SK-N-SH (cell line): ENCODE results near the gene CEACAM7. TPM values are rescaled to one million over a fixed set of nuclear protein-coding genes. Genes with fewer than 3 reads are reported as not detected.

Experiments used
- CTCF ChIA-PET: fragments of 300-600, 350-600 bp; formaldehyde crosslinking; extraction: SDS; loops from one replicate; lab custom pipeline; 2021; lab: Yijun Ruan, JAX
- POLR2A ChIA-PET: fragments of 350-600 bp; sonication (Branson Sonifier 250); formaldehyde crosslinking; extraction: SDS; loops from one replicate; lab custom pipeline; 2020; ENCODE audit warnings: antibody characterized with exemption, inconsistent platforms; lab: Yijun Ruan, JAX
- DNase-seq: peaks from one replicate; pipeline ENCODE4 v3.0.0; 2012
- H2AFZ ChIP-seq: fragments of 200-600 bp; sonication (generic); 2 replicates; pipeline ENCODE4 v1.8.1; 2016; ENCODE audit warnings: antibody characterized with exemption, mild to moderate bottlenecking, low read depth
- H3F3A ChIP-seq: fragments of 200-600 bp; sonication (generic); replicated peaks from 2 replicates; pipeline ENCODE3; 2016; ENCODE audit warnings: antibody characterized with exemption, mild to moderate bottlenecking; ENCODE audit not compliant: insufficient read depth
- H3K27ac ChIP-seq, 2 experiments: fragments of 200-500 bp in 1 of 2; fragments of 200-600 bp in 1 of 2; sonication (Bioruptor generic) in 1 of 2; sonication (generic), shearing (Covaris generic) in 1 of 2; 2 replicates each; pipeline versions ENCODE4 v1.5.1 to v1.6.1; 2014 to 2016; ENCODE audit warnings: low read depth in 2 of 2, inconsistent platforms in 1 of 2, low read length in 1 of 2, mild to moderate bottlenecking in 1 of 2, mixed read lengths in 1 of 2
- H3K27me3 ChIP-seq: fragments of 200-600 bp; sonication (generic), shearing (Covaris generic); 2 replicates; pipeline ENCODE4 v1.6.1; 2016; ENCODE audit warnings: mixed run types; ENCODE audit not compliant: insufficient read depth
- H3K36me3 ChIP-seq, 2 experiments: fragments of 200-500 bp in 1 of 2; fragments of 200-600 bp in 1 of 2; sonication (Bioruptor generic) in 1 of 2; sonication (generic) in 1 of 2; replicated peaks in 1 of 2; 2 replicates each; pipeline versions ENCODE3 to v1.5.1; 2014 to 2016; ENCODE audit warnings: low read length in 1 of 2, mild to moderate bottlenecking in 1 of 2; ENCODE audit not compliant: insufficient read depth in 2 of 2, control insufficient read depth in 1 of 2
- H3K4me1 ChIP-seq, 2 experiments: fragments of 200-500 bp in 1 of 2; fragments of 200-600 bp in 1 of 2; sonication (Bioruptor generic) in 1 of 2; sonication (generic), shearing (Covaris generic) in 1 of 2; 2 replicates each; pipeline versions ENCODE4 v1.5.1 to v1.6.1; 2014 to 2016; ENCODE audit warnings: low read depth in 1 of 2, low read length in 1 of 2, mixed run types in 1 of 2; ENCODE audit not compliant: insufficient read depth in 2 of 2, control insufficient read depth in 1 of 2
- H3K4me2 ChIP-seq: fragments of 200-600 bp; sonication (generic), shearing (Covaris generic); 2 replicates; pipeline ENCODE4 v1.6.1; 2017; ENCODE audit warnings: mixed run types
- H3K4me3 ChIP-seq, 2 experiments: fragments of 200-500 bp in 1 of 2; fragments of 200-600 bp in 1 of 2; sonication (Bioruptor generic) in 1 of 2; sonication (generic), shearing (Covaris generic) in 1 of 2; 2 replicates each; pipeline versions ENCODE4 v1.5.1 to v1.8.1; 2014 to 2016; ENCODE audit warnings: low read depth in 2 of 2, inconsistent platforms in 1 of 2, low read length in 1 of 2, mild to moderate bottlenecking in 1 of 2, mixed read lengths in 1 of 2, moderate library complexity in 1 of 2
- H3K79me2 ChIP-seq: fragments of 200-600 bp; sonication (generic); 2 replicates; pipeline ENCODE4 v1.8.1; 2017; ENCODE audit warnings: mild to moderate bottlenecking; ENCODE audit not compliant: insufficient read depth
- H3K9ac ChIP-seq: fragments of 200-600 bp; sonication (generic); 2 replicates; pipeline ENCODE4 v1.6.1; 2017; ENCODE audit warnings: mixed run types
- H3K9me2 ChIP-seq: fragments of 200-600 bp; sonication (generic); 2 replicates; pipeline ENCODE4 v1.6.1; 2017; ENCODE audit warnings: mixed run types
- H3K9me3 ChIP-seq: fragments of 200-600 bp; sonication (generic); 2 replicates; pipeline ENCODE4 v1.6.1; 2017; ENCODE audit warnings: mixed run types, mild to moderate bottlenecking, moderate library complexity
- H4K20me1 ChIP-seq: fragments of 200-600 bp; sonication (generic); 2 replicates; pipeline ENCODE4 v1.6.1; 2017; ENCODE audit warnings: mild to moderate bottlenecking, mixed run types; ENCODE audit not compliant: insufficient read depth
- EP300 ChIP-seq, 2 experiments: IDR thresholded peaks; 2 replicates each; pipeline versions ENCODE4 v1.4.0 to v1.6.1; 2012; ENCODE audit warnings: borderline replicate concordance in 1 of 2, low read depth in 1 of 2, low read length in 1 of 2
- EZH2phosphoT487 ChIP-seq: fragments of 200-600 bp; sonication (generic); IDR thresholded peaks from 2 replicates; pipeline ENCODE4 v1.6.1; 2017; ENCODE audit warnings: low read depth, mixed run types, mild to moderate bottlenecking, antibody characterized with exemption, moderate library complexity, borderline replicate concordance
- FOSL2 ChIP-seq: IDR thresholded peaks from 2 replicates; pipeline ENCODE4 v1.4.0; 2012; ENCODE audit warnings: low read depth, mild to moderate bottlenecking, moderate library complexity, borderline replicate concordance
- FOXJ3 ChIP-seq: sonication (generic); formaldehyde crosslinking; IDR thresholded peaks from 2 replicates; pipeline ENCODE4 v1.5.1; 2020; ENCODE audit warnings: mild to moderate bottlenecking, missing genetic modification reagents
- GATA2 ChIP-seq: sonication (generic); formaldehyde crosslinking; IDR thresholded peaks from 2 replicates; pipeline ENCODE4 v1.5.0; 2020; ENCODE audit warnings: mild to moderate bottlenecking, missing genetic modification reagents
- MEF2A ChIP-seq: IDR thresholded peaks from 2 replicates; pipeline ENCODE4 v1.4.0; 2012; ENCODE audit warnings: low read depth, borderline replicate concordance
- NFIC ChIP-seq: IDR thresholded peaks from 2 replicates; pipeline ENCODE4 v1.4.0; 2012; ENCODE audit warnings: borderline replicate concordance
- PBX3 ChIP-seq: IDR thresholded peaks from 2 replicates; pipeline ENCODE4; 2012
- POLR2AphosphoS5 ChIP-seq: IDR thresholded peaks from 2 replicates; pipeline ENCODE4 v1.6.1; 2012; ENCODE audit warnings: low read depth, low read length
- RCOR1 ChIP-seq: fragments of 150-350 bp; IDR thresholded peaks from 2 replicates; pipeline ENCODE4 v1.6.1; 2017; ENCODE audit warnings: antibody characterized with exemption, low read length
- RXRA ChIP-seq: IDR thresholded peaks from 2 replicates; pipeline ENCODE4 v1.4.0; 2012; ENCODE audit warnings: low read depth, mild to moderate bottlenecking, borderline replicate concordance
- SIN3A ChIP-seq: IDR thresholded peaks from 2 replicates; pipeline ENCODE4 v1.6.1; 2012; ENCODE audit warnings: low read depth, mild to moderate bottlenecking, low read length, moderate library complexity, borderline replicate concordance
- TCF12 ChIP-seq: IDR thresholded peaks from 2 replicates; pipeline ENCODE4 v1.4.0; 2012
- TEAD4 ChIP-seq: IDR thresholded peaks from 2 replicates; pipeline ENCODE4 v1.4.0; 2012; ENCODE audit warnings: mild to moderate bottlenecking, borderline replicate concordance; ENCODE audit not compliant: insufficient read depth
- WGBS: methylation state at CpG from one replicate; pipeline ENCODE4 v1.1.6; 2017; ENCODE audit warnings: low lambda C conversion rate; 5-methylcytosine and 5-hydroxymethylcytosine counted together
- polyA plus RNA-seq, 3 experiments: library from polyadenylated mRNA; depleted of rRNA; stranded (reverse); fragments of >200 nt; gene quantifications; 2 replicates each; pipeline ENCODE4 v1.2.3, GENCODE V29; 2012
- TF ChIP-seq, protein P1 (sequence below): IDR thresholded peaks from 2 replicates; pipeline ENCODE4 v1.4.0; 2012; ENCODE audit warnings: low read depth, borderline replicate concordance
- TF ChIP-seq, protein P2 (sequence below): IDR thresholded peaks from 2 replicates; pipeline ENCODE4 v1.6.1; 2012; ENCODE audit warnings: mild to moderate bottlenecking, low read depth, low read length, moderate library complexity
- TF ChIP-seq, protein P3 (sequence below): fragments of 200-600 bp; sonication (generic); IDR thresholded peaks from 2 replicates; pipeline ENCODE4 v1.6.1; 2017; ENCODE audit warnings: antibody characterized with exemption, mild to moderate bottlenecking, moderate library complexity
- TF ChIP-seq, protein P4 (sequence below): fragments of 150-350 bp; IDR thresholded peaks from 2 replicates; pipeline ENCODE4 v1.6.1; 2017; ENCODE audit warnings: antibody characterized with exemption, low read length, low read depth, borderline replicate concordance

CEACAM7 gene
- polyA plus RNA-seq, 1 of the 3 experiments (the other 2 are of a cell fraction) = not detected

- 2% methylated on average over 5 of the region's 5 CpGs for WGBS
Measured at GRCh38 chr19:41714598-41714997, 26.5 kb upstream of the CEACAM7 start.

More at GRCh38 chr19:41714598-41714997, 26.5 kb upstream of the CEACAM7 start:
- Histone ChIP-seq H3F3A (no peaks in the 10 kb centered on the region), H3K4me2 (no peak overlapping the region), H3K27ac (no peak overlapping the region), H3K9me2 (no peaks in the 10 kb centered on the region), H3K4me1 (no peaks in the 10 kb centered on the region), H2AFZ (no peak overlapping the region), H3K27me3 (peaks cover 36% of the 10 kb centered on the region; the same call in 1 of the 2 replicates), H3K79me2 (no peaks in the 10 kb centered on the region), H4K20me1 (0 out of 2 replicates have a peak, but pooled peaks cover 2% of the 10 kb centered on the region), H3K9ac (no peak overlapping the region), H3K36me3 (no peaks in the 10 kb centered on the region), H3K4me3 (no peak overlapping the region), H3K9me3 (no peaks in the 10 kb centered on the region)
- no peak for DNase-seq
- ChIA-PET CTCF (no interaction called here), POLR2A (no interaction called here)
- TF ChIP-seq FOXJ3 (CRISPR knock-in tag) (no peak), PBX3 (no peak), FOSL2 (no peak), MEF2A (no peak), NFIC (no peak), RCOR1 (no peak), EZH2phosphoT487 (no peak), POLR2AphosphoS5 (no peak), TCF12 (no peak), SIN3A (no peak), TEAD4 (no peak), RXRA (no peak), EP300 (IDR thresholded peaks at IDR 0.05; ENCODE audit: borderline replicate concordance in 1 of 2, low read depth in 1 of 2, low read length in 1 of 2) (no peak), GATA2 (no peak)
- TF ChIP-seq, protein P1, sequence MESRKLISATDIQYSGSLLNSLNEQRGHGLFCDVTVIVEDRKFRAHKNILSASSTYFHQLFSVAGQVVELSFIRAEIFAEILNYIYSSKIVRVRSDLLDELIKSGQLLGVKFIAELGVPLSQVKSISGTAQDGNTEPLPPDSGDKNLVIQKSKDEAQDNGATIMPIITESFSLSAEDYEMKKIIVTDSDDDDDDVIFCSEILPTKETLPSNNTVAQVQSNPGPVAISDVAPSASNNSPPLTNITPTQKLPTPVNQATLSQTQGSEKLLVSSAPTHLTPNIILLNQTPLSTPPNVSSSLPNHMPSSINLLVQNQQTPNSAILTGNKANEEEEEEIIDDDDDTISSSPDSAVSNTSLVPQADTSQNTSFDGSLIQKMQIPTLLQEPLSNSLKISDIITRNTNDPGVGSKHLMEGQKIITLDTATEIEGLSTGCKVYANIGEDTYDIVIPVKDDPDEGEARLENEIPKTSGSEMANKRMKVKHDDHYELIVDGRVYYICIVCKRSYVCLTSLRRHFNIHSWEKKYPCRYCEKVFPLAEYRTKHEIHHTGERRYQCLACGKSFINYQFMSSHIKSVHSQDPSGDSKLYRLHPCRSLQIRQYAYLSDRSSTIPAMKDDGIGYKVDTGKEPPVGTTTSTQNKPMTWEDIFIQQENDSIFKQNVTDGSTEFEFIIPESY = no peak
- TF ChIP-seq, protein P2, sequence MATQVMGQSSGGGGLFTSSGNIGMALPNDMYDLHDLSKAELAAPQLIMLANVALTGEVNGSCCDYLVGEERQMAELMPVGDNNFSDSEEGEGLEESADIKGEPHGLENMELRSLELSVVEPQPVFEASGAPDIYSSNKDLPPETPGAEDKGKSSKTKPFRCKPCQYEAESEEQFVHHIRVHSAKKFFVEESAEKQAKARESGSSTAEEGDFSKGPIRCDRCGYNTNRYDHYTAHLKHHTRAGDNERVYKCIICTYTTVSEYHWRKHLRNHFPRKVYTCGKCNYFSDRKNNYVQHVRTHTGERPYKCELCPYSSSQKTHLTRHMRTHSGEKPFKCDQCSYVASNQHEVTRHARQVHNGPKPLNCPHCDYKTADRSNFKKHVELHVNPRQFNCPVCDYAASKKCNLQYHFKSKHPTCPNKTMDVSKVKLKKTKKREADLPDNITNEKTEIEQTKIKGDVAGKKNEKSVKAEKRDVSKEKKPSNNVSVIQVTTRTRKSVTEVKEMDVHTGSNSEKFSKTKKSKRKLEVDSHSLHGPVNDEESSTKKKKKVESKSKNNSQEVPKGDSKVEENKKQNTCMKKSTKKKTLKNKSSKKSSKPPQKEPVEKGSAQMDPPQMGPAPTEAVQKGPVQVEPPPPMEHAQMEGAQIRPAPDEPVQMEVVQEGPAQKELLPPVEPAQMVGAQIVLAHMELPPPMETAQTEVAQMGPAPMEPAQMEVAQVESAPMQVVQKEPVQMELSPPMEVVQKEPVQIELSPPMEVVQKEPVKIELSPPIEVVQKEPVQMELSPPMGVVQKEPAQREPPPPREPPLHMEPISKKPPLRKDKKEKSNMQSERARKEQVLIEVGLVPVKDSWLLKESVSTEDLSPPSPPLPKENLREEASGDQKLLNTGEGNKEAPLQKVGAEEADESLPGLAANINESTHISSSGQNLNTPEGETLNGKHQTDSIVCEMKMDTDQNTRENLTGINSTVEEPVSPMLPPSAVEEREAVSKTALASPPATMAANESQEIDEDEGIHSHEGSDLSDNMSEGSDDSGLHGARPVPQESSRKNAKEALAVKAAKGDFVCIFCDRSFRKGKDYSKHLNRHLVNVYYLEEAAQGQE = no peak
- TF ChIP-seq, protein P3, sequence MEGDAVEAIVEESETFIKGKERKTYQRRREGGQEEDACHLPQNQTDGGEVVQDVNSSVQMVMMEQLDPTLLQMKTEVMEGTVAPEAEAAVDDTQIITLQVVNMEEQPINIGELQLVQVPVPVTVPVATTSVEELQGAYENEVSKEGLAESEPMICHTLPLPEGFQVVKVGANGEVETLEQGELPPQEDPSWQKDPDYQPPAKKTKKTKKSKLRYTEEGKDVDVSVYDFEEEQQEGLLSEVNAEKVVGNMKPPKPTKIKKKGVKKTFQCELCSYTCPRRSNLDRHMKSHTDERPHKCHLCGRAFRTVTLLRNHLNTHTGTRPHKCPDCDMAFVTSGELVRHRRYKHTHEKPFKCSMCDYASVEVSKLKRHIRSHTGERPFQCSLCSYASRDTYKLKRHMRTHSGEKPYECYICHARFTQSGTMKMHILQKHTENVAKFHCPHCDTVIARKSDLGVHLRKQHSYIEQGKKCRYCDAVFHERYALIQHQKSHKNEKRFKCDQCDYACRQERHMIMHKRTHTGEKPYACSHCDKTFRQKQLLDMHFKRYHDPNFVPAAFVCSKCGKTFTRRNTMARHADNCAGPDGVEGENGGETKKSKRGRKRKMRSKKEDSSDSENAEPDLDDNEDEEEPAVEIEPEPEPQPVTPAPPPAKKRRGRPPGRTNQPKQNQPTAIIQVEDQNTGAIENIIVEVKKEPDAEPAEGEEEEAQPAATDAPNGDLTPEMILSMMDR = no peak
- TF ChIP-seq, protein P4, sequence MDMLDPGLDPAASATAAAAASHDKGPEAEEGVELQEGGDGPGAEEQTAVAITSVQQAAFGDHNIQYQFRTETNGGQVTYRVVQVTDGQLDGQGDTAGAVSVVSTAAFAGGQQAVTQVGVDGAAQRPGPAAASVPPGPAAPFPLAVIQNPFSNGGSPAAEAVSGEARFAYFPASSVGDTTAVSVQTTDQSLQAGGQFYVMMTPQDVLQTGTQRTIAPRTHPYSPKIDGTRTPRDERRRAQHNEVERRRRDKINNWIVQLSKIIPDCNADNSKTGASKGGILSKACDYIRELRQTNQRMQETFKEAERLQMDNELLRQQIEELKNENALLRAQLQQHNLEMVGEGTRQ = no peak
